COR-L47 (cell line): ENCODE measurements around the gene TMEM109.

ENCODE experiments used
- DNase-seq: peaks from one replicate; lab custom pipeline; 2025; lab: John Stamatoyannopoulos, UW

Gene TMEM109, protein sequence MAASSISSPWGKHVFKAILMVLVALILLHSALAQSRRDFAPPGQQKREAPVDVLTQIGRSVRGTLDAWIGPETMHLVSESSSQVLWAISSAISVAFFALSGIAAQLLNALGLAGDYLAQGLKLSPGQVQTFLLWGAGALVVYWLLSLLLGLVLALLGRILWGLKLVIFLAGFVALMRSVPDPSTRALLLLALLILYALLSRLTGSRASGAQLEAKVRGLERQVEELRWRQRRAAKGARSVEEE

GRCh38 chr11:60913793-60914632 lies at the start of gene TMEM109:
Gene TMEM109, plus strand, starts transcription at chr11:60914158. Its CDS starts 5,536 bp downstream, at chr11:60919694.
- peak; percentile 90 for DNase-seq

- DNase-seq, result no peak
Measured at GRCh38 chr11:60864856-60865513, 49.0 kb upstream of the TMEM109 start.

GRCh38 chr11:60866911-60867870 lies 46.8 kb upstream of the TMEM109 start, which contains the start of gene ZP1:
Gene ZP1, plus strand, starts transcription at chr11:60867542. Its CDS starts 20 bp downstream, at chr11:60867562.
- no peak for DNase-seq

DNA sequence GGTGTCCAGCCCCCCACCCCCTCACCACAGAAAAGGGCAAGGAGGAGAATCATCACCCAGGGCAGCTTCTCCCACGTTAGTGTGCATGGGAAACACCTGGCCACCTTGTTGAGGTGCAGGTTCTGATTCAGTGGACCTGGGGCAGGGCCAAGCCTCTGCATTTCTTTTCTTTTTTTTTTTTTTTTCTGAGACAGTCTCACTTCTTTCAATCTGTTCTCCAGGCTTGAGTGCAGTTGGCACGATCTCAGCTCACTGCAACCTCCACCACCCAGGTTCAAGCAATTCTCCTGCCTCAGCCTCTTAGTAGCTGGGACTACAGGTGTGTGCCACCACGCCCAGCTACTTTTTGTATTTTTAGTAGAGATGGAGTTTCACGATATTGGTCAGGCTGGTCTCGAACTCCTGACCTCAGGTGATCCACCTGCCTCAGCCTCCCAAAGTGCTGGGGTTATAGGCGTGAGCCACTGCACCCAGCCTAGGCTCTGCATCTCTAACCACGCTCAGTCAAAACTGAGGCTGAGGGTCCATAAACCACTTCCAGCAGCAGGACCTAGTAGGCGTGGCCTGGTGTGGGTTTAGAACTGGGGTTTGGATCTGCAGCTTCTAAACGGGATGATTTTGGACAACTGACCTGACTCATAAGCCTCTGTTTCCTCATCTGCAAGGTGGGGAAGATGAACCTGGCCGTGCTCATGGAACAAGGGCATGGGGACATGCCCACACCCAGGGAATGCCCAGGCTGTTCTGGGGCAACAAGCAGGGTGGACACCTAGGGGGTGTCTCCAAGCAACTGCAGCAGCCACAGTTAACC lies 45.9 kb upstream of the TMEM109 start:
- no peak for DNase-seq

DNA sequence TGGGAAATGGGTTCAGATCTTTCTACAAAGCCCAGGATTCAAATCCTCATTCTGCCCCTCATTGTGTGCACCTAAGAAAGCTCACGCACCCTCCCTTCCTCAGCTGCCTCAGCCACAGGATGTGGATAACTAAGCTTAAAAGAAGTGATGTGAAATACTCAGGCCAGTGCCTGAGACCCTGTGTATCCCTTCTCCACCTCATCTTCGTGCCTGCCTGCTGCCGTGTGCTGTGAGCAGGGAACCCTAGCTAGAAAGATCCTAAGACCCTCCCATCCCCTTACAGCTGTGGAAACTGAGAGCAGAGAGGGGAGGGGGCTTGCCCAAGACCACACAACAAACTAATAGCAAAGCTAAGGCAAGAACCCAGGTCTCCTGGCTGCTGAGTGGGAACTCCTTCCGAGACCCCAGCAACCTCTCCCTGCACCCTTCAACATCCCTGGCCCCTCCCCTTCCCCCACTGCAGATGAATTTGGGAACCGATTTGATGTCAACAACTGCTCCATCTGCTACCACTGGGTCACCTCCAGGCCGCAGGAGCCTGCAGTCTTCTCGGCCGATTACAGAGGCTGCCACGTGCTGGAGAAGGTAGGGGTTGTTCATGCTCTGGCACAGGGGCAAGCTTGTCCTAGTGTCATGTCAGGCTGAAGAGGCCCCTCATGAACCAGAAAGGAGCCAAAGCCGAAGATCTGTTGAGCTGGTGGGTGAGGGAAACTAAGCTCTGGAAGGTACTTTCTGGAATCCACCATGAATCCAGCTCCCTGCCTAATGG lies 45.1 kb upstream of the TMEM109 start:
- no peak for DNase-seq

DNA sequence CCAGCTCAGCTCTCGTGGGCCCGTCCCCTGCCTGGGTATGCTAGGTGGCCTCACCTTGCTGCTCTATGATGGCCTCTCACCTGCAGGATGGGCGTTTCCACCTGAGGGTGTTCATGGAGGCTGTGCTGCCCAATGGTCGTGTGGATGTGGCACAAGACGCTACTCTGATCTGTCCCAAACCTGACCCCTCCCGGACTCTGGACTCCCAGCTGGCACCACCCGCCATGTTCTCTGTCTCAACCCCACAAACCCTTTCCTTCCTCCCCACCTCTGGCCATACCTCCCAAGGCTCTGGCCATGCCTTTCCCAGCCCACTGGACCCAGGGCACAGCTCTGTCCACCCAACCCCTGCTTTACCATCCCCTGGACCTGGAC lies 44.5 kb upstream of the TMEM109 start:
- DNase-seq, result no peak

DNA sequence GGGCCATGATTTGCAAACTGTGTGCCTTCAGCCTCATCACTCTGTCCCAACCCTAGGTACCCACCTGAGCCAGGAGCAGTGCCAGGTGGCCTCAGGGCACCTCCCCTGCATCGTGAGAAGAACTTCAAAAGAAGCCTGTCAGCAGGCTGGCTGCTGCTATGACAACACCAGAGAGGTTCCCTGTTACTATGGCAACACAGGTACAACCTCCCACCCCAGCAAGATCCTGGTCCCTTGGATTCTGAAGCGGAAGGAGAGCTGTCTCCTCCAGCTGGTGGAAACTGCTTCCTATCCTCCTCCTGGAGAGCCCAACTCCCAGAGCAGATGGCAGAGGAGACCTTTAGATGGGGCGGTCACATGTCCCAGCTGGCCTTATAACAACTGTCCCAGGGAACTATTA lies 43.7 kb upstream of the TMEM109 start:
- DNase-seq, result peak; percentile 80

DNA sequence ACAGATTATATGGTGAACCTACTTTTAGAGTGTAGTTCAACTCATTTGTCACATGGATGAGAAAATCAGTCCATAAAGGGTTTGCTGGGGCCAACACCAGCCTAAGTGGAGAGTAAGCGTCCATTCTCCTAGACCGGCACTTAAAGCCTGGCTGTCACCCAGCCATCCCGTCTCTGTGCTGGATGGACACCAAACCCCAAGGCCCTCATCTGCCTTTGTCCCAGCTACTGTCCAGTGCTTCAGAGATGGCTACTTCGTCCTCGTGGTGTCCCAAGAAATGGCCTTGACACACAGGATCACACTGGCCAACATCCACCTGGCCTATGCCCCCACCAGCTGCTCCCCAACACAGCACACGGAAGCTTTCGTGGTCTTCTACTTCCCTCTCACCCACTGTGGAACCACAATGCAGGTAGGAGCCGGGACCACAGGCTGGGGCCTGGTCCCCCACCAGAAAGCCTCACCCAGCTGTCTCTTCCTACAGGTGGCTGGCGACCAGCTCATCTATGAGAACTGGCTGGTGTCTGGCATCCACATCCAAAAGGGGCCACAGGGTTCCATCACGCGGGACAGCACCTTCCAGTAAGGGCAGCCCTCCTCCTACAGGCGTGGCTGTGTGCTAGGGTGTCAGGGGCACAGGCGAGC lies 43.1 kb upstream of the TMEM109 start:
- no peak for DNase-seq

GRCh38 chr11:60871378-60872061 lies 42.4 kb upstream of the TMEM109 start:
- no peak for DNase-seq

DNA sequence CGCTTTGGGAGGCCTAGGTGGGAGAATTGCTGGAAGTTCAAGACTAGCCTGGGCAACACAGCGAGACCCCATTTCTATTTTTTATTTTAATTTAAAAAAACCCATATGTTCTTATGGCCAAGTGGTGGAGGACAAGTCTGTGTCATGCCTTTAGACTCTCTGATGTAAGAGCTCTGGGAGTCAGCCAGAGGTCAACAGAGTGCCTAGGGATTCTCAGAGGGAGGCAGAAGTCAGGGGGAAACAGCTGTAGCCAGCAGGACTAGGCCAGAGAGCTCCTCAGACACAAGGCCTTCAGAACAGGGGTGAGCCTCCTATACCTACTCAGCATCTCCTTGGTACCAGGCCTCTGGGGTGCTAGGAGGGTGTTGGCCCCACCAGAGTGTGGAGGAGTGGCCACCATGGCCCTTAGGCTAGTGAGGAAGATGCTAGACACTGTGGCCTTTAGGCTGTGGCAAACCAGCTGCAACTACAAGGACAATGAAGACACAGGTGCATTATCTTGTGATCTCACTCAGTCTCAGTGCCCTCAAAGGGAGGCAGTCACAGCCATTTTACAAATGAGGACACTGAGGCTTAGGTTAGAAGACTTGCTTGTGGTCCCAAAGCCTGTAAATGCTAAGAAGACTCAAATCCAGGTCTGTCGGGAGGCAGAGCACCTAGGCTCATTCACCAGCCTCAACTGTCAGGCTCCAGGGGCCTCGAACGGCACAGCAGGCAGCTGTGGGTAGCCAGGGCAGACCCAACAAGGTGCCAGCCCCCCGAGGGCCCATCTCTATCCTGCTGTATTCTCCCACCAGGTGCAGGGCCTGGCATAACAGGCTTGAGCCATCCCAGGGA lies 41.6 kb upstream of the TMEM109 start:
- no peak for DNase-seq

- no peak for DNase-seq
Measured at GRCh38 chr11:60872961-60873524, 40.9 kb upstream of the TMEM109 start.

- DNase-seq, result no peak
Measured at GRCh38 chr11:60873533-60873932, 40.4 kb upstream of the TMEM109 start.

DNA sequence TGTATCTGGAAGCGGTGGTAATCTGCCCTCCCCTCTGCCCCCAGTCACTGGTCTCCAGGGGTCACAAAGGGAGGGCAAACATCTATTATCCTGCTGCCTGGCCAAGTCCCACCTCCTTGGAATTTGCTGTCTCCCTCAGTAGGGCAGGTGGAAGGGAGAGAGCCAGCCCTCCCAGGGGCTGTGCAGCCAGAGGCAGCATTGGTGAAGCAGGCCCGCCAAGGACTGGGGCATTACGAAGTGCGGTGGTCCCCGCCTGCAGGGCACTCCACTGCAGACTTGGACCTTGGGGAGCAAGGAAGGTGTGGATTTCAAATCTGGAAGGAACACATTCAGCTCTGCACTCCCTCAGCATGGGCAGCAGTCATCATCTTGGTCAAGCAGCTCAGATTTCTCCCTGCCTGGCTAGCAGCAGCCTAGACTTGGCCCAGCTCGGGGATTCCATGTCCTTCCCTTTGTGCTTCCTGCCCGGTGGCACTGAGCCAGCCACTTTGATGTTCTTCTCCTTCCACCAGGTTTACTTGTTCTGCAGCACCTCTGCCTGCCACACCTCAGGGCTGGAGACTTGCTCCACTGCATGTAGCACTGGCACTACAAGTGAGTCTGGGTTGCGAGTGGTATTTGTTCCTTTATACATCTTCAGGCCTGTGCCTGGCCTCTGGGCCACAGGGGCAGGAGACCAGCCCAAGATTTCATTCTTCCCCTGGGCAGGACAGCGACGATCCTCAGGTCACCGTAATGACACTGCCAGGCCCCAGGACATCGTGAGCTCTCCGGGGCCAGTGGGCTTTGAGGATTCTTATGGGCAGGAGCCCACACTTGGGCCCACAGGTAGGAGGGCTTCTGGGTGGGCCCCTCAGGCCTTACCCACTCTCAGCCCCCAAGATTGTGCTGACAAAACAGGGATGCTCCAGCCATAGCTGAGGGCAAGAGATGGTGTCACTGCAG lies 39.3 kb upstream of the TMEM109 start:
- DNase-seq, result no peak

- DNase-seq, result no peak
Measured at GRCh38 chr11:60875366-60876167, 38.4 kb upstream of the TMEM109 start.

- no peak for DNase-seq
Measured at GRCh38 chr11:60876168-60876485, 37.8 kb upstream of the TMEM109 start.
